Ovary (tissue), 3 donors: ENCODE measurements around the gene TAS2R14.

ENCODE experiments used
- CTCF ChIP-seq, 3 donors: fragments of 450-650 bp in 2 of 3; fragments of 200-600 bp in 1 of 3; IDR thresholded peaks; one replicate each; pipeline versions ENCODE4 v1.5.1 to v1.8.0; 2016 to 2022; ENCODE audit warnings: antibody characterized with exemption in 3 of 3, mild to moderate bottlenecking in 1 of 3
- POLR2A ChIP-seq: fragments of 450-650 bp; IDR thresholded peaks from one replicate; pipeline ENCODE4 v1.6.1; 2017; ENCODE audit warnings: antibody characterized with exemption, mild to moderate bottlenecking, moderate library complexity
- donor health status: DM: no; HTN: no; CAD: no.

- TF ChIP-seq CTCF (IDR thresholded peaks at IDR 0.05) (no peak), POLR2A (no peak)
These were observed 2.3 kb upstream of the TAS2R14 start for GRCh38 chr12:10941369-10941768.
